Activated T-cell treated with anti-CD3 and anti-CD28 coated beads, Interleukin-2, amount 50 U/mL, for 4 hours (primary cell): ENCODE measurements around the gene SNX3. TPM values are rescaled to one million over a fixed set of nuclear protein-coding genes. Genes with fewer than 3 reads are reported as not detected.
A peak's percentile ranks its signal among the peaks of the same experiment; 100 is the strongest.
"Not testable (repeated sequence)": the region's sequence is repeated elsewhere in the genome, so short reads cannot be mapped to it uniquely, and the experiment has no call there.

Experiments
- ATAC-seq, 2 donors: fragments of 200-7000 bp; cut with Tn5 transposase; one replicate each; pipeline ENCODE4 v1.10.0; 2021
- DNase-seq: peaks from one replicate; pipeline ENCODE4 v3.0.0-alpha.2; 2020
- H3K27me3 Mint-ChIP-seq: one replicate; pipeline ENCODE4 v1.8.0; 2021; ENCODE audit warnings: low read depth, mixed read lengths
- H3K36me3 Mint-ChIP-seq: one replicate; pipeline ENCODE4 v1.8.0; 2022; ENCODE audit warnings: mixed read lengths; ENCODE audit not compliant: insufficient read depth
- H3K4me1 Mint-ChIP-seq: one replicate; pipeline ENCODE4 v1.8.0; 2021; ENCODE audit warnings: low read depth, mixed read lengths
- H3K4me3 Mint-ChIP-seq: one replicate; pipeline ENCODE4 v1.8.0; 2021; ENCODE audit warnings: mild to moderate bottlenecking, moderate library complexity, mixed read lengths
- H3K9me3 Mint-ChIP-seq: one replicate; pipeline ENCODE4 v1.8.0; 2021; ENCODE audit warnings: mixed read lengths
- total RNA-seq, 3 donors: library from RNA; stranded (reverse); gene quantifications; one replicate each; pipeline ENCODE4 v1.2.1, GENCODE V29; 2021

Gene SNX3
- total RNA-seq = 10 to 100 TPM; 69.8 to 70.9 (median 70.8) TPM

DNA sequence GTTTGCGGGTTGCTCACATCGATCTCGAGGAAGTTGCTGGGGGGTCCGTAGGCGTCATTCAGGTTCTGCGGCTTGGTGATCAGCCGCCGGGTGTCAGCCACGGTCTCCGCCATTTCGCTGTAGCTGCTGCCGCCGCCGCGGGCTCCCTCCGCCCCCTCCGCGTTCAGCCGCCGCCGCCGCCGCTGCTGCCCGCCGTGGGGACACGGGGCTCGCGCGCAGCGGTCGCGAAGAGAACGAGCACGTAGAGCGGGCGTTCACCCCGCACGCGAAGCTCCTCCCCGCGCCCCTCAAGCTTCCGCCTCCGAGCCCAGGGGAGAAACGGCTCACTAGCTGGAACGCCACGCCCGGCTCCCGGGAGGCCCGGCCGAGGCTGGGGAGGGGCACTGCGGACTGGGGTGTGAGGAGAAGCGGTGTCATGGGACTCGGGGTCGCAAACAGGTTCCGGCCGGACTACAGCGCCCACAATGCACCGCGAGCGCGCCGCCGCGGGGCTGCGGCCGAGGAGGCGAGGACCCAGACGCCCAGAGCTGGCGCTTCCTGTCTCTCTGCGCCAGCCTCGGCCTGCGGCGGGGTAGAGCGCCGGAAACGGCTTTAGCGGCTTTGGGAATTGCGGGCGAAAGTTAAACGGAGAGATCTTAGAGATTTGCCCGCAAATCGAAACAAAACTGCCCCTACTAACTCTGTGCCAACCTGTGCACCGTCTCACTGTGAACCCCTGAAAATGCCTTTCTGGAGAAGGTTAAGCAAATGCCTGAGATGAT, at the start of gene SNX3:
Gene SNX3 (minus strand): TSS at position 232 of the 761 bp plus-strand sequence. CDS start 119 bp downstream, at position 113.
- Mint-ChIP-seq H3K4me1 (peaks cover 27% of the 10 kb centered on the region), H3K4me3 (peak within 1 kb of the TSS; percentile 90), H3K36me3 (peaks cover 4% of the 10 kb centered on the region), H3K9me3 (no peaks in the 10 kb centered on the region), H3K27me3 (no peaks in the 10 kb centered on the region)
- peak; percentile 90 to 92 for ATAC-seq
- peak; percentile 77 for DNase-seq

DNA sequence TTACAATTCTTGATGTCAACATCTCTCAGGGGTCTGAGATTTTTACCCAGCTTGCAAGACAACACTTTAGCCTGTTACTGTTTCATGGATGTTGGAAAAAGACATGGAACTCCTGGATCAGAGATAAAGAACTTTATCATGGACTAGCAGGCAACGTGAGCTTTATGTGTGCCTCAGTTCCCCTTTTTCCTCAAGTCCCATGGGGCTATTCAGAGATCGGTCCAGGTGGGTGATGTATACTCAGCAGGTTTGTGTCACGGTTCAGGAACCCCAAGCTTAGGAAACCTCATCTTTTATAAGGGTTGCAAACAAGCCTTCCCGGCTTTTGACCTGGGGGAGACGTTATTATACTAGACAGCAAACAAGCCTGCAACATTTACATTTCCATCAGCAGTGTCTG, 49.0 kb upstream of the SNX3 start:
- no peaks in the 10 kb centered on the region for H3K4me1 Mint-ChIP-seq
- no peaks in the 10 kb centered on the region for H3K27me3 Mint-ChIP-seq
- H3K36me3 Mint-ChIP-seq = no peaks in the 10 kb centered on the region
- H3K9me3 Mint-ChIP-seq = no peaks in the 10 kb centered on the region
- no peak overlapping the region for H3K4me3 Mint-ChIP-seq
- ATAC-seq (no peak), DNase-seq (no peak)

DNA sequence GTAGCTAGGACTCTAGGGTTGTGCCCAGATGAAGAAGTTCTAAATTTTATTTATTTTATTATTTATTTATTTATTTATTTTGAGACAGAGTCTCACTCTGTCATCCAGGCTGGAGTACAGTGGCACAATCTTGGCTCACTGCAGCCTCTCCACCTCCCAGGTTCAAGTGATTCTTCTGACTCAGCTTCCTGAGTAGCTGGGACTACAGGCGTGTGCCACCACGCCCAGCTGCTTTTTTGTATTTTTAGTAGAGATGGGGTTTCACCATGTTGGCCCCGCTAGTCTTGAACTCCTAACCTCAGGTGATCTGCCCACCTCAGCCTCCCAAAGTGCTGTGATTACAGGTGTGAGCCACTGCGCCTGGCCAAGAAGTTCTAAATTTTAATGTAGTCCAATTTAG, 47.8 kb upstream of the SNX3 start:
- not testable (repeated sequence) for H3K4me1 Mint-ChIP-seq, H3K27me3 Mint-ChIP-seq, H3K4me3 Mint-ChIP-seq, H3K9me3 Mint-ChIP-seq, H3K36me3 Mint-ChIP-seq, DNase-seq, ATAC-seq

DNA sequence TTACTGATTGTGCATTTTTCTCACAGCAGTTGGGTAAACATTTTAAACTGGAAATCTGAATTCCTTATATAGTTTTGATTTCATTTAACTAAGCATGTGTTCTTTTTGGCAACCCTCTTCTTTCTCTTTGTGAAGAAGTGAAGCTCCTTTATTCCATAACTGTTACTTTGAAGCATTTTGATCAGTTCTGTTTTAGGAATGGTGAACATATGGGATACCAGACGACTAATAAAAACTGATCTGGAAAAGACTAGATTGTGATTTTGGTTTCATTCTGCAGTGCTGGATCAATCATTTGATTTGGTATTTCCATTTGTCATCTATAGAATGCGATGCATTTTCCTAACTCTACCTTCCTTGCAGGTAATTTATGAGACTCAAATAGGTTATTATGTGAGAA, 43.8 kb upstream of the SNX3 start:
- H3K36me3 Mint-ChIP-seq = no peaks in the 10 kb centered on the region
- ATAC-seq = no peak
- DNase-seq = no peak

DNA sequence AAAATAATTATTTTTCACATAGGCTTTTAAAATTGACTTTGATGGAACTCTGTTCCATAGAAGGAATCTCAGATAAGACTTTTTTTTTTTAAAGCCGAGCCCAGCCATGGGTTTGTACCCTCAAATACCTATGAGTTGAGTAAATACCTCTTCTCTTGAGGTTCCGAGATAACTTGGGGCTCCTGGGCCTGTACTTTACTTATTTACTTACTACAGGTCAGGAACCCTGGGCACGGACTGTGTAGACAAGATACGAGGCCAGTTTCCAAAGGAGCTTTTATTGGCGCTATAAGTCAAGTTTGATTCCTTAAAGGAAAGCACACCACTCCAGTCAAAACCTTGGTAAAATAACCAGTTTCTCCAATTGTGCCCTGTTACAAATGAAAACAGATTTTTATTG, 41.5 kb upstream of the SNX3 start:
- no peak for ATAC-seq
- Mint-ChIP-seq H3K4me1 (no peaks in the 10 kb centered on the region), H3K4me3 (no peak overlapping the region), H3K27me3 (no peaks in the 10 kb centered on the region), H3K9me3 (no peaks in the 10 kb centered on the region), H3K36me3 (no peaks in the 10 kb centered on the region)
- DNase-seq = no peak

More for the DNA sequence above, 43.8 kb upstream of the SNX3 start:
- Mint-ChIP-seq H3K27me3 (no peaks in the 10 kb centered on the region), H3K9me3 (no peaks in the 10 kb centered on the region), H3K4me1 (no peaks in the 10 kb centered on the region), H3K4me3 (no peak overlapping the region)

DNA sequence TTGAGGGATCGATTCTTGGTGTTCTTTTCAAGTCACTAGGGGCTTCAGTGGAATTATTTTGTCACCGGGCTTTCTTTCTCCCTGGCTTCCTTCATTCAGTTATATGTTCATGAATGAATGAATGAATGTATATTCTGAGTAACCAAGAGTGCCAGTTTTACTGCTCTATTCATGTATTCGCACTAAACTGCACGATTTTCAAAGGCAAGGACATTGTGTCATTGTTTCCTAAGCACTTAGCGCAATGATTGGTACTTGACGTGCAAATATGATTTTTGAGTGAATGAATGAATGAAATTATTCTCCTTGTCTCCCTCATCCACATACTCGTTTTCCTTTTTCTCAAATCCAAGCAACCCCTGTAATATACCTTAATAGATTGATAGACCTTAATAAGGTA, 34.8 kb upstream of the SNX3 start:
- ATAC-seq (no peak), DNase-seq (no peak)
- Mint-ChIP-seq H3K4me1 (peaks cover 16% of the 10 kb centered on the region), H3K27me3 (no peaks in the 10 kb centered on the region), H3K9me3 (no peaks in the 10 kb centered on the region), H3K36me3 (no peaks in the 10 kb centered on the region), H3K4me3 (peak overlapping the region; percentile 97)

DNA sequence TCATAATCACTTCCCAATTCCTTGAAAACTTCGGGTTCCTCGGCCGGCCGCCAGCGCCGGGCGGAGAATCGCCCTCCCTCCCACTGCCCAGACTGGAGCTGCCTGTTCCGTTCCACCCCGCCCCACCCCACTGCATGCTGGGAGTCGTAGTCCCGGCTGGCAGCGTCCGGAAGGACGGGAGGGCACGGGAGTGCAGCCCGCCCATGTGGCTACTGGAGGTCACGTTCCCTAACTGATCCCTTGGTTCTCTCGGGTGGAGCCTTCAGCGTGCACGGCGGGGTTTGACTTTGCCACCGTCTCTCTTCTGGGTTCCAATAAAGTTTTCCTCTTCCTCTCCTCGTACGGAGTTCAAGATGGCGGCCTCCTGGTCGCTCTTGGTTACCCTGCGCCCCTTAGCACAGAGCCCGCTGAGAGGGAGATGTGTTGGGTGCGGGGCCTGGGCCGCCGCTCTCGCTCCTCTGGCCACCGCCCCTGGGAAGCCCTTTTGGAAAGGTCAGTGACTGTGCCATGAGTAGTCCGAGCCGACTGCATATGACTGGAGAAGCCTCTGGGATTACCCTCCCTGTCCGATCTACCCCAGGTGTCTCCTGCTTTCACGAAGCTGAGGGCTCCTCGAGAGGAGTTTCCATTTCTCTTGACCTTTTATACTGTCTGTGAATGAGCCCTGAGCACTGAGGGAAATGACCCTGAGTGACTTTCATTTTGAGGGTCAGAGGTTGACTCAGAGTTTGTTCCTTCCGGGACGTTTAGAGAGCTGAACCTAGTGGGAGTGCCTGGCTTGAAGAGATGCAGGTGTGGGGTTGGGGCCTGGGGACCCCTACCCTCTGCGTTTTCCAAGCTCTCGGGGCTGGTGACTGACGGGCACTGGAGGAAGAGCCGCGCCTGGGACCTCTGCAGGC, 34.1 kb upstream of the SNX3 start, which contains the start of gene AFG1L:
Gene AFG1L (plus strand): TSS at position 328 of the 899 bp plus-strand sequence. CDS start 26 bp downstream, at position 354.
- Mint-ChIP-seq H3K4me3 (peak within 1 kb of the TSS; percentile 97), H3K9me3 (no peaks in the 10 kb centered on the region), H3K27me3 (no peaks in the 10 kb centered on the region), H3K4me1 (peaks cover 16% of the 10 kb centered on the region), H3K36me3 (no peaks in the 10 kb centered on the region)
- peak; percentile 78 for DNase-seq
- ATAC-seq = peak; percentile 95 to 96

DNA sequence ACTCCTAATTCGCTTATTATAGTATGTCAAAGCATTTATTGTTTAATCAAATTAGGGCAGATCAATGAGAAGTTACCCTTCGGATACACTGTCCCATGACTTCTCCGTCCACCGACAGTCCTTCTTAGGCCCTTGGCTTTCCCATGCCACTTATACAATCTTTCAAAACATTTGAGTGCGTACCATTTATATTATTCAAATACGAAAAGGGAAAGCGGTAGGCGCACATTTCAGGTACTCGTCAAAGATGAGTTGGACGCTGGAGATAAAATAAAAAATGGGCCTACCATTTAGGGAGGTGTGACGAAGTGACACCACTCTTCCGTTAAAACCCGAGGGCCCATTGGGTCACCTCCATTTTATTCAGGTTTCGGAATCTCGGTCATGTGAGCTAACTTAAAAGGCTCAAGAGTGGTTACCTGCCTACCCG, 33.5 kb upstream of the SNX3 start:
- Mint-ChIP-seq H3K4me1 (peaks cover 16% of the 10 kb centered on the region), H3K9me3 (no peaks in the 10 kb centered on the region), H3K27me3 (no peaks in the 10 kb centered on the region), H3K36me3 (no peaks in the 10 kb centered on the region), H3K4me3 (peak overlapping the region; percentile 97)
- DNase-seq (no peak), ATAC-seq (peak; percentile 36 to 53)

DNA sequence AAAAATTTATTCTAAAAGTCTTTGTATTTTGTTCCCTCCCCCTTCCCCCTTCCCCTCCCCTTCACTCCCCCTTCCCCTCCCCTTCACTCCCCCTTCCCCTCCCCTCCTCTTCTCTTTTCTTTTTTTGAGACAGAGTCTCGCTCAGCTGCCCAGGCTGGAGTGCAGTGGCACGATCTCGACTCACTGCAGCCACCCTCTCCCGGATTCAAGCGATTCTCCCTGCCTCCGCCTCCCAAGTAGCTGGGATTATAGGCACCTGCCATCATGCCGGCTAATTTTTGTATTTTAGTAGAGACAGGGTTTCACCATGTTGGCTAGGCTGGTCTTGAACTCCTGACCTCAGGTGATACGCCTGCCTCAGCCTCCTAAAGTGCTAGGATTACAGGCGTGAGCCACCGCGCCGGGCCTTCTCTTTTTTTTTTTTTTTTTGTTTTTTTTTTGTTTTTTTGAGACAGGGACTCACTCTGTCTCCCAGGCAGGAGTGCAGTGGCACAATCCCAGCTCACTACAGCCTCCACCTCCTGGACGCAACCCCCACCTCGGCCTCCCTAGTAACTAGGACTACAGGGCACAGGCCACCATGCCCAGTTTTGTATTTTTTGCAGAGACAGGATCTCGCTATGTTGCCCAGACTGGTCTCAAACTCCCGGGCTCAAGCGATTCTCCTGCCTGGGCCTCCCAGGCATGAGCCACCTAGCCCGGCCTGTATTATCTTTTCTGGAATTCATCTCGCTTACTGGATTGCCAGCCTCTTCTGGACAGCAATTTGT, 32.9 kb upstream of the SNX3 start:
- H3K9me3 Mint-ChIP-seq = no peaks in the 10 kb centered on the region
- ATAC-seq (no peak), DNase-seq (no peak)
- peak overlapping the region; percentile 97 for H3K4me3 Mint-ChIP-seq
- H3K27me3 Mint-ChIP-seq = no peaks in the 10 kb centered on the region
- peaks cover 17% of the 10 kb centered on the region for H3K4me1 Mint-ChIP-seq
- H3K36me3 Mint-ChIP-seq = no peaks in the 10 kb centered on the region

DNA sequence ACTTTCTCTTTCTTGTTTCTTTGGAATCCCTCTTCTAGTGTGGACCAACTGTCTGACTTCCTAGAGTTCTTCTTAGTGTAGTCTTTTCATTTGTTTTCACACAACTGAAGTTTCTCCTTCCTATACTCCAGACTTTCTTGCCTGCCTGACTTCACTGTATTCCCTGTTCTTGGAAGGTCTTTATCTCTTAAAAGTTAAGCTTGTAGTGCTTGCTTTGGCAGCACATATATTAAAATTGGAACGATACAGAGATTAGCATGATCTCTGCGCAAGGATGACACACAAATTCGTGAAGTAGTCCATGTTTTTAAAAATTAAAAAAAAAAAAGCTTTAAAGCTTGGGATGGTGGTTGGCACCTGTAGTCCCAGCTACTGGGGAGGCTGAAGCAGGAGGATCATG, 31.7 kb upstream of the SNX3 start:
- not testable (repeated sequence) for H3K9me3 Mint-ChIP-seq, DNase-seq, ATAC-seq, H3K36me3 Mint-ChIP-seq, H3K27me3 Mint-ChIP-seq, H3K4me3 Mint-ChIP-seq
- peaks cover 18% of the 10 kb centered on the region for H3K4me1 Mint-ChIP-seq

DNA sequence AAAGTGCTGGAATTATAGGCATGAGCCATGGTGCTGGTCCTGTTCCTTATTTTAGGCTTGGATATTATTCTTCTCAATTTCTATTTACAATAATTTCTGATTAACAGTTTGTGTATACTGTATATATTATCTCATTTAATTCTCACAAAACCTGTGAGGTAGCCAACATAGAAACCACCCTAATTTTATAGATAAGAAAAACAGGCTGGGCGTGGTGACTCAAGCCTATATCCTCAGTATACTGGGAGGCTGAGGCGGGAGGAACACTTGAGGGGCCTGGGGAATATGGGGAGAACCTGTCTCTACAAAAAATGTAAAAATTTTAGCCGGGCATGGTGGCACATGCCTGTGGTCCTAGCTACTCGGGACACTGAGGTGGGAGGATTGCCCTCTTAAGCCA, 30.3 kb upstream of the SNX3 start:
- H3K27me3 Mint-ChIP-seq = no peaks in the 10 kb centered on the region
- no peak overlapping the region for H3K4me3 Mint-ChIP-seq
- no peak for ATAC-seq
- no peak for DNase-seq
- H3K9me3 Mint-ChIP-seq = no peaks in the 10 kb centered on the region
- no peaks in the 10 kb centered on the region for H3K36me3 Mint-ChIP-seq
- H3K4me1 Mint-ChIP-seq = peaks cover 18% of the 10 kb centered on the region

DNA sequence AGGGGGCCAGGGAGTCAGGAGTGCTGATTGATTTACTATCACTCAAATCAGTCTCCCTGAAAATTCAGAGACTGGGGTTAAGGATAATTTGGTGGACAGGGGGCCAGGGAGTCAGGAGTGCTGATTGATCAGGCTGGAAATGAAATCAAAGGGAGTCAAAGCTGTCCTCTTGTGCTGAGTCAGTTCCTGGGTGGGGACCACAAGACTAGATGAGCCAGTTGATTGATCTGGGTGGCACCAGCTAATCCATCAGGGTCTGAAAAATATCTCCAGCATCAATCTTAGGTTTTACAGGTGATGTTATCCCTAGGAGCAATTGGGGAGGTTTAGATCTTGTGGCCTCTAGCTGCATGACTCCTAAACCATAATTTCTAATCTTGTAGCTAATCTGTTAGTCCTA, 27.9 kb upstream of the SNX3 start:
- no peak for ATAC-seq
- Mint-ChIP-seq H3K27me3 (peaks cover 1% of the 10 kb centered on the region), H3K4me3 (no peak overlapping the region), H3K9me3 (no peaks in the 10 kb centered on the region), H3K36me3 (no peaks in the 10 kb centered on the region), H3K4me1 (peaks cover 4% of the 10 kb centered on the region)
- no peak for DNase-seq

DNA sequence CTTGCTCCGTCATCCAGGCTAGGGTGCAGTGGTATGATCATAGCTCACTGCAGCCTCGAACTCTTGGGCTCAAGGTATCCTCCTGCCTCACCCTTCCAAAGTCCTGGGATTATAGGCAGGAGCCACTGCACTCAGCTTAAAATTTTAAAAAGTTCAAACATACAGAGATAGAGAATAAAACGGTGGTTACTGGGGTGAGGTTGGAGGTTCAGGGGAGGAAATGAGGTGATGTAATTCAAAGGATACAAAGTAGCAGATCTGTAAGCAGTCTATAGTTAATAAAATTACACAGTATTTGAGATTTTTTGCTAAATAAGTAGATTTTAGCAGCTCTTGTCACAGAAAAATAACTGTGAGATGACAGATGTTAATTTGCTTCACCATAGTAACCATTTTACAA, 26.5 kb upstream of the SNX3 start:
- DNase-seq (no peak), ATAC-seq (no peak)
- H3K27me3 Mint-ChIP-seq = peaks cover 4% of the 10 kb centered on the region
- peaks cover 4% of the 10 kb centered on the region for H3K4me1 Mint-ChIP-seq
- no peak overlapping the region for H3K4me3 Mint-ChIP-seq
- H3K36me3 Mint-ChIP-seq = no peaks in the 10 kb centered on the region
- H3K9me3 Mint-ChIP-seq = no peaks in the 10 kb centered on the region

DNA sequence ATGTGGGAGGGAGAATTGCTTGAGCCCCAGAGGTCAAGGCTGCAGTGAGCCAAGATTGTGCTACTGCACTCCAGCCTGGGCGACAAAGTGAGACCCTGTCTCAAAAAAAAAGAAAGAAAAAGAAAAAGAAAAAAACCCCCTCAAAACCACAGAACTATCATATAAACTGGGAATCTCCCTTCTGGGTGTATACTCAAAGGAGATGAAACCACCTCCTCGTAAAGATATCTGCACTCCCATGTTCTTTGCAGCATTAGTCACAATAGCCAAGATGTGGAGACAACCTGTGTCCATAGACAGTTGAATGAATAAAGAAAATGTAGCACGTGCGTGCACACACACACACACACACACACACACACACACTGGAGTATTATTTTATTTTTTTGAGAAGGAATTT, 25.5 kb upstream of the SNX3 start:
- ATAC-seq (peak in 1 of 2 donors; percentile 53), DNase-seq (no peak)
- peaks cover 5% of the 10 kb centered on the region for H3K27me3 Mint-ChIP-seq
- no peak overlapping the region for H3K4me3 Mint-ChIP-seq
- no peaks in the 10 kb centered on the region for H3K9me3 Mint-ChIP-seq
- H3K4me1 Mint-ChIP-seq = peaks cover 2% of the 10 kb centered on the region
- no peaks in the 10 kb centered on the region for H3K36me3 Mint-ChIP-seq
